Spleen (tissue), 11 donors: ENCODE results near the gene CCDC59. TPM values are rescaled to one million over a fixed set of nuclear protein-coding genes. Genes with fewer than 3 reads are reported as not detected.

Experiments
- DNase-seq: peaks from one replicate; pipeline ENCODE4 v3.0.0-alpha.2; 2020
- H3K27ac ChIP-seq, 8 donors: fragments of 200-600 bp; sonication (generic) in 7 of 8; 1 replicate in 4 of 8; 2 replicates in 4 of 8; pipeline versions ENCODE4 v1.5.0 to v1.8.0; 2016 to 2021; ENCODE audit warnings: inconsistent platforms in 4 of 8, mild to moderate bottlenecking in 4 of 8, moderate library complexity in 1 of 8
- H3K27me3 ChIP-seq, 7 donors: fragments of 200-600 bp; sonication (generic) in 6 of 7; replicated peaks in 1 of 7; 1 replicate in 4 of 7; 2 replicates in 3 of 7; pipeline versions ENCODE4 v1.5.0 to v1.8.0; 2016 to 2021; ENCODE audit warnings: inconsistent platforms in 3 of 7, mild to moderate bottlenecking in 1 of 7
- H3K36me3 ChIP-seq, 6 donors: fragments of 200-600 bp; sonication (generic) in 5 of 6; 1 replicate in 4 of 6; 2 replicates in 2 of 6; pipeline versions ENCODE4 v1.5.0 to v1.8.0; 2016 to 2021; ENCODE audit warnings: inconsistent platforms in 2 of 6
- H3K4me1 ChIP-seq, 6 donors: fragments of 200-600 bp; sonication (generic) in 5 of 6; 1 replicate in 3 of 6; 2 replicates in 3 of 6; pipeline versions ENCODE4 v1.5.0 to v1.8.0; 2016 to 2021; ENCODE audit warnings: inconsistent platforms in 3 of 6
- H3K4me3 ChIP-seq, 8 donors: fragments of 200-600 bp; sonication (generic) in 7 of 8; 1 replicate in 4 of 8; 2 replicates in 4 of 8; pipeline versions ENCODE4 v1.5.0 to v1.8.0; 2016 to 2021; ENCODE audit warnings: inconsistent platforms in 4 of 8, mild to moderate bottlenecking in 4 of 8, moderate library complexity in 2 of 8
- H3K9me3 ChIP-seq, 8 donors: fragments of 200-600 bp; sonication (generic) in 7 of 8; 1 replicate in 4 of 8; 2 replicates in 4 of 8; pipeline versions ENCODE4 v1.5.0 to v1.8.0; 2016 to 2021; ENCODE audit warnings: inconsistent platforms in 4 of 8
- CTCF ChIP-seq, 11 experiments: fragments of 200-600 bp in 7 of 11; fragments of 450-650 bp in 4 of 11; sonication (generic) in 4 of 11; IDR thresholded peaks in 8 of 11; conservative IDR thresholded peaks in 3 of 11; 1 replicate in 7 of 11; 2 replicates in 4 of 11; pipeline versions ENCODE4 v1.4.0 to v1.8.0; 2016 to 2021; ENCODE audit warnings: antibody characterized with exemption in 11 of 11, inconsistent platforms in 4 of 11, mild to moderate bottlenecking in 1 of 11
- POLR2A ChIP-seq, 3 donors: fragments of 450-650 bp; IDR thresholded peaks; one replicate each; pipeline ENCODE4 v1.5.1; 2017; ENCODE audit warnings: antibody characterized with exemption in 3 of 3, mild to moderate bottlenecking in 1 of 3
- POLR2AphosphoS5 ChIP-seq, 3 donors: sonication (generic); formaldehyde crosslinking; IDR thresholded peaks; one replicate each; pipeline ENCODE4 v1.5.1; 2017; ENCODE audit warnings: antibody characterized with exemption in 3 of 3
- WGBS, 5 donors: extraction: QIAGEN DNeasy Blood & Tissue Kit in 3 of 5; methylation state at CpG; one replicate each; pipeline versions ENCODE4 v1.1.5 to v1.1.7; 2013 to 2018; 5-methylcytosine and 5-hydroxymethylcytosine counted together
- intact Hi-C: fragments of 100-400 bp; cut with DNase I; formaldehyde crosslinking; loops from one replicate; pipeline ENCODE4 v1.15.0; 2023; ENCODE audit warnings: low total_unique reads
- polyA plus RNA-seq, 3 donors: library from polyadenylated mRNA; stranded (reverse); fragments of 200-250 nt; gene quantifications; one replicate each; pipeline ENCODE4 v1.2.1, GENCODE V29; 2013
- total RNA-seq, 7 donors: library from RNA; depleted of rRNA in 3 of 7; stranded (reverse); fragments of >200 nt in 3 of 7; fragmentation: NEBNext Ultra II Directional in 4 of 7; extraction: Animal tissue kit (Norgen Biotek cat#: 25700) in 4 of 7; gene quantifications; one replicate each; pipeline versions ENCODE4 v1.1.0 to v1.2.1, GENCODE V29; 2016 to 2021
- donor health status: healthy with polysubstance abuse.
- donor health status: DM: no; HTN: no; CAD: no; lungs with moderate emphysema.
- donor health status: DM: no; HTN: no; CAD: no.
- donor health status: Bipolar disorder and iron deficiency.
- donor health status: healthy.
- donor health status: DM: no; HTN: no; CAD: no.
- donor health status: DM: yes; HTN: yes; CAD: no.

CCDC59 gene
- total and polyA plus RNA-seq, 10 donors: 28.0 to 59.0 (median 43.2) TPM

GRCh38 chr12:82350161-82350560 lies 8.0 kb downstream of the CCDC59 start:
- TF ChIP-seq POLR2A (IDR thresholded peaks at IDR 0.05) (no peak), POLR2AphosphoS5 (IDR thresholded peaks at IDR 0.05) (no peak), CTCF (IDR thresholded peaks at IDR 0.05 in 8 of 11, conservative IDR thresholded peaks at IDR 0.05 in 3 of 11) (no peak)
- Histone ChIP-seq H3K4me3 (no peak overlapping the region), H3K9me3 (no peaks in the 10 kb centered on the region), H3K27me3 (no peaks in the 10 kb centered on the region), H3K4me1 (peaks cover 0 to 16% (median 7%) of the 10 kb centered on the region in 6 donors), H3K36me3 (peaks cover 3 to 80% (median 49%) of the 10 kb centered on the region in 6 donors), H3K27ac (no peak overlapping the region)
- WGBS, 5 donors: 94 to 96% (median 95%) methylated on average over 3 of the region's 3 CpGs
- intact Hi-C loops: loop anchor here (10.0 kb wide), 1 partner anchor 335 kb away; the partner anchor contains the start of gene TMTC2
- DNase-seq: no peak

- no peaks in the 10 kb centered on the region for H3K27me3 ChIP-seq
- no peak for DNase-seq
- 33 to 45% (median 38%) methylated on average over 1 of the region's 1 CpG for WGBS, 5 donors
- H3K9me3 ChIP-seq: no peaks in the 10 kb centered on the region
- no peaks in the 10 kb centered on the region for H3K36me3 ChIP-seq
- TF ChIP-seq POLR2AphosphoS5 (IDR thresholded peaks at IDR 0.05) (no peak), POLR2A (IDR thresholded peaks at IDR 0.05) (no peak), CTCF (IDR thresholded peaks at IDR 0.05 in 8 of 11, conservative IDR thresholded peaks at IDR 0.05 in 3 of 11) (no peak)
- H3K4me3 ChIP-seq: no peak overlapping the region
- no peaks in the 10 kb centered on the region for H3K4me1 ChIP-seq
- intact Hi-C loops: no loop called here
- H3K27ac ChIP-seq: no peak overlapping the region
Measured at GRCh38 chr12:82329508-82329907, 28.7 kb downstream of the CCDC59 start.

- TF ChIP-seq POLR2AphosphoS5 (IDR thresholded peaks at IDR 0.05) (no peak), CTCF (IDR thresholded peaks at IDR 0.05 in 8 of 11, conservative IDR thresholded peaks at IDR 0.05 in 3 of 11) (no peak), POLR2A (IDR thresholded peaks at IDR 0.05) (no peak)
- no peaks in the 10 kb centered on the region for H3K9me3 ChIP-seq
- H3K27me3 ChIP-seq: no peaks in the 10 kb centered on the region
- H3K4me3 ChIP-seq: no peak overlapping the region
- H3K36me3 ChIP-seq: no peaks in the 10 kb centered on the region
- intact Hi-C loops: no loop called here
- WGBS, 5 donors: 78 to 97% (median 82%) methylated on average over 1 of the region's 1 CpG
- H3K27ac ChIP-seq: no peak overlapping the region
- H3K4me1 ChIP-seq: no peaks in the 10 kb centered on the region
- DNase-seq: no peak
Measured at GRCh38 chr12:82327861-82328260, 30.3 kb downstream of the CCDC59 start.

- TF ChIP-seq POLR2AphosphoS5 (IDR thresholded peaks at IDR 0.05) (no peak), CTCF (IDR thresholded peaks at IDR 0.05 in 8 of 11, conservative IDR thresholded peaks at IDR 0.05 in 3 of 11) (peak in 5 of 11 experiments; percentile 21 to 49 (median 34)), POLR2A (IDR thresholded peaks at IDR 0.05) (no peak)
- Histone ChIP-seq H3K4me1 (no peaks in the 10 kb centered on the region), H3K27ac (no peak overlapping the region), H3K27me3 (no peaks in the 10 kb centered on the region), H3K4me3 (no peak overlapping the region), H3K9me3 (no peaks in the 10 kb centered on the region), H3K36me3 (no peaks in the 10 kb centered on the region)
- WGBS, 5 donors: 16 to 30% (median 17%) methylated on average over 1 of the region's 1 CpG
- intact Hi-C loops: no loop called here
- no peak for DNase-seq
Measured at GRCh38 chr12:82326905-82327503, 31.2 kb downstream of the CCDC59 start.
